ENCODE measurements around the gene NRP1.

The NRP1 gene

GRCh38 chr10:33353853-33354252, 19.4 kb upstream of the NRP1 start:
- TF ChIP-seq CTCF (IDR thresholded peaks at IDR 0.05; ENCODE audit: low read depth, low read length, poor library complexity, severe bottlenecking) (no peak), EZH2phosphoT487 (IDR thresholded peaks at IDR 0.05; ENCODE audit: borderline replicate concordance, low read length) (no peak)
- Histone ChIP-seq H4K20me1 (ENCODE audit: control insufficient read depth, insufficient read depth, low read depth, low read length) (no peaks in the 10 kb centered on the region), H3K4me2 (ENCODE audit: low read length) (no peak overlapping the region)

GRCh38 chr10:33353334-33353733, 18.9 kb upstream of the NRP1 start:
- no peaks in the 10 kb centered on the region for H3K4me1 ChIP-seq (ENCODE audit: control insufficient read depth, low read length)
- H3K36me3 ChIP-seq (ENCODE audit: control insufficient read depth, low read length), result no peaks in the 10 kb centered on the region
- H3K9me2 ChIP-seq (replicated peaks; ENCODE audit: control insufficient read depth, low read length), result no peaks in the 10 kb centered on the region

More at GRCh38 chr10:33353853-33354252, 19.4 kb upstream of the NRP1 start:
- Histone ChIP-seq H3K4me3 (ENCODE audit: low read length) (no peak overlapping the region), H3K79me2 (ENCODE audit: control insufficient read depth, low read length) (no peaks in the 10 kb centered on the region), H3K9me2 (replicated peaks; ENCODE audit: control insufficient read depth, low read length) (no peaks in the 10 kb centered on the region), H3K27me3 (ENCODE audit: control insufficient read depth, low read length) (no peaks in the 10 kb centered on the region), H3K36me3 (ENCODE audit: control insufficient read depth, low read length) (no peaks in the 10 kb centered on the region), H3K9me3 (ENCODE audit: control insufficient read depth, insufficient read depth, low read length) (no peaks in the 10 kb centered on the region), H3K4me1 (ENCODE audit: control insufficient read depth, low read length) (no peaks in the 10 kb centered on the region), H3F3A (ENCODE audit: control insufficient read depth, insufficient read depth) (no peaks in the 10 kb centered on the region), H3K27ac (ENCODE audit: low read depth, low read length) (no peak overlapping the region)

GRCh38 chr10:33352615-33353014, 18.1 kb upstream of the NRP1 start:
- Histone ChIP-seq H3K4me1 (ENCODE audit: control insufficient read depth, low read length) (no peaks in the 10 kb centered on the region), H3K9me3 (ENCODE audit: control insufficient read depth, insufficient read depth, low read length) (no peaks in the 10 kb centered on the region), H4K20me1 (ENCODE audit: control insufficient read depth, insufficient read depth, low read depth, low read length) (no peaks in the 10 kb centered on the region), H3F3A (ENCODE audit: control insufficient read depth, insufficient read depth) (no peaks in the 10 kb centered on the region), H3K36me3 (ENCODE audit: control insufficient read depth, low read length) (no peaks in the 10 kb centered on the region), H3K9me2 (replicated peaks; ENCODE audit: control insufficient read depth, low read length) (no peaks in the 10 kb centered on the region), H3K27ac (ENCODE audit: low read depth, low read length) (no peak overlapping the region), H3K79me2 (ENCODE audit: control insufficient read depth, low read length) (no peaks in the 10 kb centered on the region), H3K4me2 (ENCODE audit: low read length) (no peak overlapping the region), H3K27me3 (ENCODE audit: control insufficient read depth, low read length) (no peaks in the 10 kb centered on the region), H3K4me3 (ENCODE audit: low read length) (no peak overlapping the region)
- TF ChIP-seq EZH2phosphoT487 (IDR thresholded peaks at IDR 0.05; ENCODE audit: borderline replicate concordance, low read length), result no peak
- TF ChIP-seq CTCF (IDR thresholded peaks at IDR 0.05; ENCODE audit: low read depth, low read length, poor library complexity, severe bottlenecking), result no peak

More at GRCh38 chr10:33353334-33353733, 18.9 kb upstream of the NRP1 start:
- Histone ChIP-seq H3K79me2 (ENCODE audit: control insufficient read depth, low read length) (no peaks in the 10 kb centered on the region), H3F3A (ENCODE audit: control insufficient read depth, insufficient read depth) (no peaks in the 10 kb centered on the region), H4K20me1 (ENCODE audit: control insufficient read depth, insufficient read depth, low read depth, low read length) (no peaks in the 10 kb centered on the region), H3K27me3 (ENCODE audit: control insufficient read depth, low read length) (no peaks in the 10 kb centered on the region), H3K9me3 (ENCODE audit: control insufficient read depth, insufficient read depth, low read length) (no peaks in the 10 kb centered on the region), H3K27ac (ENCODE audit: low read depth, low read length) (no peak overlapping the region), H3K4me3 (ENCODE audit: low read length) (no peak overlapping the region), H3K4me2 (ENCODE audit: low read length) (no peak overlapping the region)
- TF ChIP-seq EZH2phosphoT487 (IDR thresholded peaks at IDR 0.05; ENCODE audit: borderline replicate concordance, low read length), result no peak
- TF ChIP-seq CTCF (IDR thresholded peaks at IDR 0.05; ENCODE audit: low read depth, low read length, poor library complexity, severe bottlenecking), result no peak
